HG03354 (cell line): ENCODE measurements around the gene CDC16.

Experiments used
- ATAC-seq: cut with Tn5 transposase; IDR thresholded peaks from one replicate; pipeline ENCODE4 v1.9.1; 2021; ENCODE audit warnings: mild to moderate bottlenecking; ENCODE audit not compliant: unreplicated experiment, poor library complexity, severe bottlenecking

Gene CDC16

GRCh38 chr13:114319441-114319913 lies 84.8 kb downstream of the CDC16 start:
- no peak for ATAC-seq

GRCh38 chr13:114320065-114320464 lies 85.4 kb downstream of the CDC16 start:
- ATAC-seq: no peak

- no peak for ATAC-seq
Observed at GRCh38 chr13:114321256-114321655, 86.6 kb downstream of the CDC16 start.
